COLO668 (cell line): ENCODE measurements around the gene GMDS.

Source experiments
- DNase-seq: peaks from one replicate; lab custom pipeline; 2025; ENCODE audit not compliant: unreplicated experiment; lab: John Stamatoyannopoulos, UW

The GMDS gene

GRCh38 chr6:1786455-1787453 lies 458.7 kb downstream of the GMDS start:
- no peak for DNase-seq

- DNase-seq = no peak
Measured at GRCh38 chr6:1784422-1784884, 461.0 kb downstream of the GMDS start.

GRCh38 chr6:1781817-1782184 lies 463.6 kb downstream of the GMDS start:
- DNase-seq = no peak

- DNase-seq = no peak
Measured at GRCh38 chr6:1781152-1781816, 464.1 kb downstream of the GMDS start.

- no peak for DNase-seq
Measured at GRCh38 chr6:1780251-1780867, 465.0 kb downstream of the GMDS start.

- DNase-seq = no peak
Measured at GRCh38 chr6:1778686-1779235, 466.6 kb downstream of the GMDS start.

GRCh38 chr6:1777921-1778685 lies 467.3 kb downstream of the GMDS start:
- no peak for DNase-seq

GRCh38 chr6:1775441-1775840 lies 470.0 kb downstream of the GMDS start:
- no peak for DNase-seq

GRCh38 chr6:1774226-1774915 lies 471.0 kb downstream of the GMDS start:
- DNase-seq = no peak

GRCh38 chr6:1773700-1774099 lies 471.7 kb downstream of the GMDS start:
- no peak for DNase-seq

- DNase-seq = peak; percentile 87
Measured at GRCh38 chr6:1770968-1771723, 474.3 kb downstream of the GMDS start.

- DNase-seq = no peak
Measured at GRCh38 chr6:1770435-1770843, 475.0 kb downstream of the GMDS start.

GRCh38 chr6:1767481-1768246 lies 477.7 kb downstream of the GMDS start:
- no peak for DNase-seq

- peak; percentile 7 for DNase-seq
Measured at GRCh38 chr6:1766654-1767053, 478.8 kb downstream of the GMDS start.

GRCh38 chr6:1765160-1765903 lies 480.1 kb downstream of the GMDS start:
- DNase-seq = no peak

- DNase-seq = no peak
Measured at GRCh38 chr6:1764397-1764987, 480.9 kb downstream of the GMDS start.

- no peak for DNase-seq
Measured at GRCh38 chr6:1763404-1763803, 482.0 kb downstream of the GMDS start.
